Measurements from ENCODE around the gene KLK12.

DNA sequence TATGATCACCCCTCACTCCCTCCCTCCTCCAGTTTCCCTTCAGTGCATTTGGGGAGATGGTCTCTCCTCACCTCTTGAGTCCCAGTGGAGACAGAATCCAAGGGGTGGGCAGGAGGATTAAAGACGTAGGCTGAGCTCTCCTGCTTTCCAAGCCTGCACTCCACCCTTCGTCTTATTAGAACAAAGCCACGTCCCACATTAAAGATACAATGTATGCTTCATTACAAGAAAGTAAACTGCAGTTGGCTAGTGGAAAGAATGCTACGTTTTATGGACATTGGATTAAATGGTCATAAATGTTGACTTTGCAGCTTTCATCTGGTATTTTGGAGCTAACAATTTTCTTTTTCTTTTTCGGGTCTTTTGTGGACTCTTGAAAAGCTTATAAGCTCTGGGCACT, 6.9 kb downstream of the KLK12 start:
- TF ChIP-seq, protein P1, sequence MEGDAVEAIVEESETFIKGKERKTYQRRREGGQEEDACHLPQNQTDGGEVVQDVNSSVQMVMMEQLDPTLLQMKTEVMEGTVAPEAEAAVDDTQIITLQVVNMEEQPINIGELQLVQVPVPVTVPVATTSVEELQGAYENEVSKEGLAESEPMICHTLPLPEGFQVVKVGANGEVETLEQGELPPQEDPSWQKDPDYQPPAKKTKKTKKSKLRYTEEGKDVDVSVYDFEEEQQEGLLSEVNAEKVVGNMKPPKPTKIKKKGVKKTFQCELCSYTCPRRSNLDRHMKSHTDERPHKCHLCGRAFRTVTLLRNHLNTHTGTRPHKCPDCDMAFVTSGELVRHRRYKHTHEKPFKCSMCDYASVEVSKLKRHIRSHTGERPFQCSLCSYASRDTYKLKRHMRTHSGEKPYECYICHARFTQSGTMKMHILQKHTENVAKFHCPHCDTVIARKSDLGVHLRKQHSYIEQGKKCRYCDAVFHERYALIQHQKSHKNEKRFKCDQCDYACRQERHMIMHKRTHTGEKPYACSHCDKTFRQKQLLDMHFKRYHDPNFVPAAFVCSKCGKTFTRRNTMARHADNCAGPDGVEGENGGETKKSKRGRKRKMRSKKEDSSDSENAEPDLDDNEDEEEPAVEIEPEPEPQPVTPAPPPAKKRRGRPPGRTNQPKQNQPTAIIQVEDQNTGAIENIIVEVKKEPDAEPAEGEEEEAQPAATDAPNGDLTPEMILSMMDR (CRISPR knock-in tag; IDR thresholded peaks at IDR 0.05) = no peak
- no peak for TF ChIP-seq CBFB (CRISPR knock-in tag; IDR thresholded peaks at IDR 0.05)
- no peak for TF ChIP-seq ZBTB7B (CRISPR knock-in tag; IDR thresholded peaks at IDR 0.05)
- no peak for TF ChIP-seq SMYD3 (CRISPR knock-in tag; IDR thresholded peaks at IDR 0.05)
- no peak for TF ChIP-seq YY1 (IDR thresholded peaks at IDR 0.05; ENCODE audit: insufficient read depth, insufficient replicate concordance, low read depth, low read length)
- no peak for TF ChIP-seq HMGXB4 (CRISPR knock-in tag; IDR thresholded peaks at IDR 0.05; ENCODE audit: borderline replicate concordance in 1 of 2, low read depth in 1 of 2)
- no peak for TF ChIP-seq TFAP4 (IDR thresholded peaks at IDR 0.05; ENCODE audit: borderline replicate concordance, low read depth)
- no peak for TF ChIP-seq RAD51 (IDR thresholded peaks at IDR 0.05; ENCODE audit: borderline replicate concordance)
- no peak for TF ChIP-seq ZBTB33 (CRISPR knock-in tag; IDR thresholded peaks at IDR 0.05)
- no peak for TF ChIP-seq HMGA1 (CRISPR knock-in tag; conservative IDR thresholded peaks at IDR 0.05)
- no peak for TF ChIP-seq TCF12 (IDR thresholded peaks at IDR 0.05)
- TF ChIP-seq TCF12 (CRISPR knock-in tag; IDR thresholded peaks at IDR 0.05) = no peak
- TF ChIP-seq, protein P2, sequence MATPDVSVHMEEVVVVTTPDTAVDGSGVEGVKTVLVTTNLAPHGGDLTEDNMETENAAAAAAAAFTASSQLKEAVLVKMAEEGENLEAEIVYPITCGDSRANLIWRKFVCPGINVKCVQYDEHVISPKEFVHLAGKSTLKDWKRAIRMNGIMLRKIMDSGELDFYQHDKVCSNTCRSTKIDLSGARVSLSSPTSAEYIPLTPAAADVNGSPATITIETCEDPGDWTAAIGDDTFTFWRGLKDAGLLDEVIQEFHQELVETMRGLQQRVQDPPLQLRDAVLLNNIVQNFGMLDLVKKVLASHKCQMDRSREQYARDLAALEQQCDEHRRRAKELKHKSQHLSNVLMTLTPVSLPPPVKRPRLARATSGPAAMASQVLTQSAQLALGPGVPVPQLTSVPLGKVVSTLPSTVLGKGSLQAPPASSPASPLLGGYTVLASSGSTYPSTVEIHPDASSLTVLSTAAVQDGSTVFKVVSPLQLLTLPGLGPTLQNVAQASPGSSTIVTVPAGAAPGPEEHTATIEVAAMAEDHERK (CRISPR knock-in tag; IDR thresholded peaks at IDR 0.05; ENCODE audit: low read depth) = no peak

Data from HepG2 (cell line).